HG02623 (cell line): Measurements from ENCODE around the gene KSR2.
"Not testable (repeated sequence)": the region's sequence is repeated elsewhere in the genome, so short reads cannot be mapped to it uniquely, and the experiment has no call there.

Source experiments
- ATAC-seq: cut with Tn5 transposase; IDR thresholded peaks from one replicate; pipeline ENCODE4 v1.9.1; 2021; ENCODE audit warnings: moderate library complexity; ENCODE audit not compliant: unreplicated experiment

KSR2 gene

GRCh38 chr12:117892441-117892840 lies 76.3 kb downstream of the KSR2 start:
- no peak for ATAC-seq

- ATAC-seq = not testable (repeated sequence)
These were observed 77.5 kb downstream of the KSR2 start for GRCh38 chr12:117891265-117891664.

GRCh38 chr12:117890644-117891043 lies 78.1 kb downstream of the KSR2 start:
- no peak for ATAC-seq

GRCh38 chr12:117890137-117890536 lies 78.7 kb downstream of the KSR2 start:
- no peak for ATAC-seq

- ATAC-seq = no peak
These were observed 79.7 kb downstream of the KSR2 start for GRCh38 chr12:117889098-117889497.

DNA sequence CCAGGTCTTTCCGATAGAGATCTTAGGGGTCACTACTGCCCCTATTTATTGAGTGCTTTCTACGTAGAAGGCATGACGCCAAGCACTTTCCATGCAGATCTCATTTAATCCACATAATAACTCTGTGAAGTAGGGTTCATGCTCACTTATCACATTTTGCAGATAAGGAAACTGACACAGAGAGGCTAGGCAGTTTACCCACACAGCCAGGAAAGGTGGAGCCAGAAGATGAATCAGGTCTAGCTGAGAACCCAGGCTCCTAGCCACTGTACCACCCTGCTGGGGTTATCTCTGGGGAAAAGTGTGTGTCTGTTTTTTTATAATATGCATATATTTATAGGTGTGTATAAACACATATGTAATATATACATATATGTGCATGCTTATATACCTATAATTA lies 83.6 kb downstream of the KSR2 start:
- ATAC-seq = no peak

GRCh38 chr12:117884161-117884560 lies 84.6 kb downstream of the KSR2 start:
- no peak for ATAC-seq

- no peak for ATAC-seq
These were observed 86.1 kb downstream of the KSR2 start for GRCh38 chr12:117882603-117883184.

DNA sequence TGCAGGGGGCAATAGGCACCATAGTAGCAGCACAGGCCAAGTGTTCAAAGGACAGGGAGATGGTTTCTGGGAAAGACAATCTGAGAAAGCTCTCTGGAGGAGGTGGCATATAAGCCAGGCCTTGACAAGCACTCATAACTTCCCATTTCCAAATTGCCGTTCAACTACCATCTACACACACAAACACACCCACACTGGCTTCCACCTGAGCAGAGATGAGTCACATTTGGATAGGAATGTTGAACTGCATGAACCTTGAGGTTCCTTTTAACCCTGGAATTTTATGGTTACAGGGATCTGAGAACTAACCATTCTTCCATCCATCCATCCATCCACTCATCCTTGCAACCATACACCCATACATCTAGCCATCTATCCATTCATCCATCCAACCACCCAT lies 86.6 kb downstream of the KSR2 start:
- no peak for ATAC-seq

DNA sequence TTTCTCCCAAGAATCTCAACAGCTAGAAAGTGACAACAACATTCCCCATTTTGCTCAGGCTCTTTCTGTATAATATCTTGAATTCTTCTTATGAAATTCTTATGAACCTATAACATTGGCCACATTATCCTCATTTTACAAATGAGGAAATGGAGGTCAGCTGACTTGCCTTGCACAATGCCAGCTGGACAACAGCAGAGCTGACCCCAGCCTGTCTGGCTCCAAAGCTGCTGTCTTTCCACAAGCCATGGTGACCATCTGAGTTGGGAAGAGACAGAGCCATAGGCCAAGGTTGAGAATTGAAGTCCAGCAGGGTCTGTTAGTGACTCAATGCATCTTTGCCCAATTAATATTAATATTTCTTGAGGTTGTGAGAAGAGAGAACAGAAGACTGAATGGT lies 87.3 kb downstream of the KSR2 start:
- ATAC-seq = no peak

DNA sequence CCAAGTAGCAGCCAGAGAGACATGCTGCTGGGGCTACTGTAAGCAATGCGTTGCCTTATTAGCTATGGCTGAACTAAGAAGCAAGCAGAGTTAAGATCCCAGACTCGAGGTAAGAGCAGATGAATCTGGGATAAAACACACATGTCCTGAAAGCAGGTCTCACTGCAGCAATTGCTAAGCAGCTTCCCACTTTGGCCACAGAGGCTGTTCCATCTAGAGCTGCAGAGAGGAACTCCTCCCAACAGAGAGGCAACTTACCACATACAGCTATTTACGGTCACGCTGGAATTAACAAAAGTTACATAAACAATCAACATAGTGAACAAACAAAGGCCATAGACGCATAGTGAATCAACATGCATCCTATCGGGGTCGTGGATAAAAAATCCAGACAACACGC lies 90.2 kb downstream of the KSR2 start:
- ATAC-seq = no peak

- no peak for ATAC-seq
These were observed 92.4 kb downstream of the KSR2 start for GRCh38 chr12:117876436-117876816.

DNA sequence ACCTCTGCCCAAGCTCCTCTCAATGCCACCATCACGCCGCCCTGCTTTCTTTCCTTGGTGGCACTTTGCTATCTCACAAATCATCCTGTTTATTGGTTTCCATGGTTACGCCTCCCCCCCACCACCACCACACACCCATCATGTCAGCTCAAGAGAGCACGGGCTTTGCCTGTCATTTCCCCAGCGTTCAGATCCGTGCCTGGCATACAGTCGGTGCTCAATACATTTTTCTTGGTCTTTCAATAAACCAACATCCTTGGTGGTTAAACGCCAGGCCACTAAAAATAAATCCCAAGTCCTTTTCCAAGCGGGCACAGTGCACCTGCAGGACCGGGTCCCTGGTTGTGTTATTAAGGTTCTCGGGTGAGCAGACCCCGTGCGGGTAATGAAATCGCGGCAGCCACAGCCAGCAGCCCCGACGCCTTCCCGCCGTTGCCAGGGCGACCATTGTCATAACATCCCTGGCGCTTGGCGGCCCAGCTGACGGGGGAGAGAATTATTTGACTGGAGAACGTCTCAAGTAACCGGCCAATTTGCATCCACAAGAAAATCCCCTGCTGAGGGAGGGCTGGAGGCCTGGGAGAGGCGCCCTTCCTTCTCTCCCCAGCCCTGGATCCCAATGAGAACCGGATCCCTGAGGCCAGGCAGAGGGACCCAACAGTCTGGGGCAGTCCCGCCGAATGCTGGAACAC lies 92.9 kb downstream of the KSR2 start:
- ATAC-seq = no peak

DNA sequence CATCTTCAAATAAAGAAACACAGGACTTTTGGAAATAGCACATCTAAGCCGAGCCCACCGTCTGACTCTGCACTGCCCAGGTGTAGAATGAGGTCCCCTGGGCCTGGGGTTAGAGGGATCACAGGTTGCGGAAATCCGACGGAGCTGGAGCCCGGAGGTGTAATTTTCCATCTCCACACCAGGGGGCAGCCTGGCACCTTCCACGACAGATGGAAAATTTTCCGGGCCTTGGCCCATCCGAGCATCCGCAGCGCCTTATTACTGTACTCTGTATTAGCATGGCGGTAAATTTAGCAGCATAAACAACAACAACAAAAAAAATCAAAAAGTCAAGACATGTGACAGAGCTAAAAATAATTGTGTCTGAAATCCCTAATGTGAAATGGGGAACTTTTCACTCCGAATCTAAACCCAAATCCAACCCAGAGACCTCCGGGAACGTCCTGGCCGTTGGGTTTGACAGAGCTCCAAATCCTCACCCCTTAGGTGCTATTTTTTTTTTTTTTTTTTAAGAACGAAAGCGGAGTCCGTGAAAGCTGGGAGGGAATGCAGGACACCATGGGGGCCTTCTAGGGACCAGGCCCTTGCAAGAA lies 93.9 kb downstream of the KSR2 start:
- ATAC-seq = no peak

GRCh38 chr12:117874198-117874597 lies 94.6 kb downstream of the KSR2 start:
- ATAC-seq = not testable (repeated sequence)

- no peak for ATAC-seq
These were observed 96.1 kb downstream of the KSR2 start for GRCh38 chr12:117872546-117873169.

GRCh38 chr12:117869551-117869950 lies 99.2 kb downstream of the KSR2 start:
- no peak for ATAC-seq

DNA sequence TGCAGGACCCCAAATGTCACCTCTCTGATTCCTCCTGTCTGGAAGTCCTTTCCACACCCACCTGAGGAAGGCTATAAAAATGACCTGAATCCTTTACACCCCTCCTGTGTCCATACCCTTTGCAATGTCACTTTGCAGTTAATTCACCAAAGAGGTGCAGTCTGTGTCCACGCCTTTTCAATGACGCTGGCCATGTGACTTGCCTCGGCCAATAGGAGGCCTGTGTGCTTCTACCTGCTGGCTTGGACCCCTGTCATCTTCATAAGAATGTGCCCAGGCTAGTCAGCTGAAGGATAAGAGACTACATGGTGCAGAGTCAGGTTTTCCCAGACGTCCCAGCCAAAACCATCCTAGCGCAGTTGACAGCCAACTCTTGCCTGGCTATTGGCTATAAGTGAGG lies 101.4 kb downstream of the KSR2 start:
- ATAC-seq = no peak

DNA sequence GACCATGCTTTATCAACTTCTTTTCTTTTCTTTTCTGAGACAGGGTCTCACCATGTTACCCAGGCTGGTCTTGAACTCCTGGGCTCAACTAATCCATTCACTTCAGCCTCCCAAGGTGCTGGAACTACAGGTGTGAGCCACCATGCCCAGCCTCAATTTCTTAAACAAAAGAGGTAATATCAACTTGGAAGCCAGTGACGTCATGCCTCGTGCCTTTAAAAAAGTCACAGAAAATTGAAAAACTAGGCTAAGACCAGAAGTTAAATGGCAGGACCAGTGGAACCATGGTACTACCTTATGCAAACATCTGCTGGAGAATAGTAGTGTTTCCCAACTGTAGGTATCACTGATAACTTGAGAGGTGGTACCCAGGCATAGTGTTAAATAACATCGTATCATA lies 103.3 kb downstream of the KSR2 start:
- no peak for ATAC-seq

- no peak for ATAC-seq
These were observed 105.6 kb downstream of the KSR2 start for GRCh38 chr12:117863002-117863709.

- no peak for ATAC-seq
These were observed 107.1 kb downstream of the KSR2 start for GRCh38 chr12:117861691-117862090.
